Astrocyte (in vitro differentiated cells and primary cell): ENCODE results near the gene ANKRD24. TPM values are rescaled to one million over a fixed set of nuclear protein-coding genes. Genes with fewer than 3 reads are reported as not detected.
"Not testable (repeated sequence)": the region's sequence is repeated elsewhere in the genome, so short reads cannot be mapped to it uniquely, and the experiment has no call there.

ENCODE experiments used
- DNase-seq: peaks from one replicate; pipeline ENCODE4 v3.0.0-alpha.2; 2010; ENCODE audit warnings: low read depth
- FAIRE-seq: peaks from 2 replicates; lab custom pipeline; 2011; peaks lifted over from hg19 to GRCh38; lab: Jason Lieb, UNC
- H2AFZ ChIP-seq: 2 replicates; pipeline ENCODE4 v1.6.0; 2012; ENCODE audit warnings: low read depth, low read length, inconsistent platforms
- H3K27ac ChIP-seq: 2 replicates; pipeline ENCODE4 v1.5.1; 2011; ENCODE audit warnings: low read depth, low read length, inconsistent platforms
- H3K27me3 ChIP-seq: 2 replicates; pipeline ENCODE4 v1.6.0; 2011; ENCODE audit warnings: low read length, inconsistent platforms; ENCODE audit not compliant: insufficient read depth
- H3K36me3 ChIP-seq: 2 replicates; pipeline ENCODE4 v1.5.1; 2011; ENCODE audit warnings: low read length, inconsistent platforms; ENCODE audit not compliant: insufficient read depth
- H3K4me1 ChIP-seq: 2 replicates; pipeline ENCODE4 v1.5.1; 2011; ENCODE audit warnings: low read length, inconsistent platforms; ENCODE audit not compliant: insufficient read depth
- H3K4me2 ChIP-seq: 2 replicates; pipeline ENCODE4 v1.6.0; 2012; ENCODE audit warnings: low read length, inconsistent platforms
- H3K4me3 ChIP-seq: 2 replicates; pipeline ENCODE4 v1.5.1; 2011; ENCODE audit warnings: low read depth, mild to moderate bottlenecking, low read length, inconsistent platforms; ENCODE audit not compliant: insufficient read depth
- H3K79me2 ChIP-seq: 2 replicates; pipeline ENCODE4 v1.6.0; 2012; ENCODE audit warnings: mild to moderate bottlenecking, low read length, inconsistent platforms; ENCODE audit not compliant: insufficient read depth
- H3K9ac ChIP-seq: 2 replicates; pipeline ENCODE4 v1.6.0; 2012; ENCODE audit warnings: mild to moderate bottlenecking, low read length, inconsistent platforms
- H3K9me3 ChIP-seq: 2 replicates; pipeline ENCODE4 v1.5.1; 2012; ENCODE audit warnings: low read depth, mild to moderate bottlenecking, low read length, inconsistent platforms; ENCODE audit not compliant: insufficient read depth
- H4K20me1 ChIP-seq: 2 replicates; pipeline ENCODE4 v1.6.0; 2012; ENCODE audit warnings: low read length, inconsistent platforms; ENCODE audit not compliant: insufficient read depth
- H3K27ac Mint-ChIP-seq: one replicate; pipeline ENCODE4 v1.8.0; 2021; ENCODE audit warnings: mild to moderate bottlenecking, mixed read lengths; ENCODE audit not compliant: unreplicated experiment
- H3K27me3 Mint-ChIP-seq: one replicate; pipeline ENCODE4 v1.8.0; 2021; ENCODE audit warnings: low read depth, mixed read lengths; ENCODE audit not compliant: unreplicated experiment
- H3K36me3 Mint-ChIP-seq: one replicate; pipeline ENCODE4 v1.8.0; 2021; ENCODE audit warnings: low read depth, mixed read lengths; ENCODE audit not compliant: unreplicated experiment
- H3K4me1 Mint-ChIP-seq: one replicate; pipeline ENCODE4 v1.8.0; 2021; ENCODE audit warnings: low read depth, mixed read lengths; ENCODE audit not compliant: unreplicated experiment
- H3K4me3 Mint-ChIP-seq: one replicate; pipeline ENCODE4 v1.8.0; 2021; ENCODE audit warnings: mild to moderate bottlenecking, moderate library complexity, mixed read lengths; ENCODE audit not compliant: unreplicated experiment
- H3K9me3 Mint-ChIP-seq: one replicate; pipeline ENCODE4 v1.8.0; 2021; ENCODE audit warnings: mild to moderate bottlenecking, mixed read lengths; ENCODE audit not compliant: unreplicated experiment
- EZH2 ChIP-seq: IDR thresholded peaks from 2 replicates; pipeline ENCODE4 v1.6.1; 2012; ENCODE audit warnings: mild to moderate bottlenecking, low read length, inconsistent platforms; ENCODE audit not compliant: insufficient read depth
- total RNA-seq: library from RNA; stranded (reverse); gene quantifications from 2 replicates; pipeline ENCODE4 v1.2.1, GENCODE V29; 2021
- TF ChIP-seq, protein P1 (sequence below): IDR thresholded peaks from 2 replicates; pipeline ENCODE4 v1.5.1; 2011; ENCODE audit warnings: low read depth, mild to moderate bottlenecking, inconsistent platforms, low read length, moderate library complexity; ENCODE audit not compliant: insufficient read depth

The ANKRD24 gene
- total RNA-seq, 1 donor from 2014 or later = 0.73 TPM

DNA sequence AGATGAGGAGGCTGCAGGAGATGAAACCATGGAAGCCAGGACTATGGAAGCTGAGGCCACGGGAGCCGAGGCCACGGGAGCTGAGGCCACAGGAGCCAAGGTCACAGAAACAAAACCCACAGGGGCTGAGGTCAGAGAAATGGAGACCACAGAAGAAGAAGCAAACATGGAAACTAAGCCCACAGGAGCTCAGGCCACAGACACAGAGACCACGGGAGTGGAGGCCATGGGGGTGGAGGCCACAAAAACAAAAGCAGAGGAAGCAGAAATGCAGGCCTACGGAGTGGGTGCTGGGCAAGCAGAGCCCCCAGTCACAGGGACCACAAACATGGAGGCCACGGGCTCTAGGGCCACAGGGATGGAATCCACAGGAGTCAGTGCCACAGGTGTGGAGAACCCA, 34.4 kb downstream of the ANKRD24 start:
- H3K27me3 Mint-ChIP-seq = no peaks in the 10 kb centered on the region
- Histone ChIP-seq H3K4me2 (no peak overlapping the region), H2AFZ (no peak overlapping the region), H3K36me3 (no peaks in the 10 kb centered on the region), H3K4me3 (no peak overlapping the region), H3K4me1 (no peaks in the 10 kb centered on the region), H3K9me3 (no peaks in the 10 kb centered on the region), H3K9ac (no peak overlapping the region), H3K27me3 (peaks cover 3% of the 10 kb centered on the region), H3K27ac (no peak overlapping the region), H4K20me1 (no peaks in the 10 kb centered on the region), H3K79me2 (no peaks in the 10 kb centered on the region)
- no peak for TF ChIP-seq EZH2
- TF ChIP-seq, protein P1, sequence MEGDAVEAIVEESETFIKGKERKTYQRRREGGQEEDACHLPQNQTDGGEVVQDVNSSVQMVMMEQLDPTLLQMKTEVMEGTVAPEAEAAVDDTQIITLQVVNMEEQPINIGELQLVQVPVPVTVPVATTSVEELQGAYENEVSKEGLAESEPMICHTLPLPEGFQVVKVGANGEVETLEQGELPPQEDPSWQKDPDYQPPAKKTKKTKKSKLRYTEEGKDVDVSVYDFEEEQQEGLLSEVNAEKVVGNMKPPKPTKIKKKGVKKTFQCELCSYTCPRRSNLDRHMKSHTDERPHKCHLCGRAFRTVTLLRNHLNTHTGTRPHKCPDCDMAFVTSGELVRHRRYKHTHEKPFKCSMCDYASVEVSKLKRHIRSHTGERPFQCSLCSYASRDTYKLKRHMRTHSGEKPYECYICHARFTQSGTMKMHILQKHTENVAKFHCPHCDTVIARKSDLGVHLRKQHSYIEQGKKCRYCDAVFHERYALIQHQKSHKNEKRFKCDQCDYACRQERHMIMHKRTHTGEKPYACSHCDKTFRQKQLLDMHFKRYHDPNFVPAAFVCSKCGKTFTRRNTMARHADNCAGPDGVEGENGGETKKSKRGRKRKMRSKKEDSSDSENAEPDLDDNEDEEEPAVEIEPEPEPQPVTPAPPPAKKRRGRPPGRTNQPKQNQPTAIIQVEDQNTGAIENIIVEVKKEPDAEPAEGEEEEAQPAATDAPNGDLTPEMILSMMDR = no peak
- peaks cover 2% of the 10 kb centered on the region for H3K36me3 Mint-ChIP-seq
- peaks cover 6% of the 10 kb centered on the region for H3K4me1 Mint-ChIP-seq
- peaks cover 1% of the 10 kb centered on the region for H3K9me3 Mint-ChIP-seq
- H3K4me3 Mint-ChIP-seq = no peak overlapping the region
- no peak for DNase-seq
- H3K27ac Mint-ChIP-seq = no peak overlapping the region
- no peak for FAIRE-seq

DNA sequence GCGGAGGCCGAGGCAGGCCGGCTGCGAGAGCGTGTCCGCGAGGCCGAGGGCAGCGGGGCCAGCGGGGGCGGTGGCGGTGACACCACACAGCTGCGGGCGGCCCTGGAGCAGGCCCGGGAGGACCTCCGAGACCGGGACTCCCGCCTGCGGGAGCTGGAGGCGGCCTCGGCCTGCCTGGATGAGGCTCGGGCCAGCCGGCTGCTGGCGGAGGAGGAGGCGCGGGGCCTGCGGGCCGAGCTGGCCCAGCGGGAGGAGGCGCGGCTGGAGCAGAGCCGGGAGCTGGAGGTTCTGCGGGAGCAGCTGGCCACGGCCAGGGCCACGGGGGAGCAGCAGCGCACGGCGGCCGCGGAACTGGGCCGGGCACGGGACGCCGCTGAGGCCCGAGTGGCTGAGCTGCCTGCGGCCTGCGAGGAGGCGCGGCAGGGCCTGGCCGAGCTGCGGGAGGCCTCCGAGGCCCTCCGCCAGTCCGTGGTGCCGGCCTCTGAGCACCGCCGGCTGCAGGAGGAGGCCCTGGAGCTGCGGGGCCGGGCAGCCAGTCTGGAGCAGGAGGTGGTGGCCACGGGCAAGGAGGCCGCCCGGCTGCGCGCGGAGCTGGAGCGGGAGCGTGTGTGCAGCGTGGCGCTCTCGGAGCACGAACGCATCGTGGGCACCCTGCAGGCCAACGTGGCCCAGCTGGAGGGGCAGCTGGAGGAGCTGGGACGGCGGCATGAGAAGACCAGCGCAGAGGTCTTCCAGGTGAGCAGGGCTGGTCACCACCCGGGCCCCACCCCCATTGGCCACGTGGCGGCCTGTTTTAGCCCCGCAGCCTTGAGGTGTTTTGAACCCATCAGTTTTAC, 35.2 kb downstream of the ANKRD24 start:
- H3K9me3 Mint-ChIP-seq = peaks cover 1% of the 10 kb centered on the region
- no peaks in the 10 kb centered on the region for H3K27me3 Mint-ChIP-seq
- Histone ChIP-seq H3K4me3 (no peak overlapping the region), H3K79me2 (no peaks in the 10 kb centered on the region), H3K36me3 (no peaks in the 10 kb centered on the region), H3K27me3 (peaks cover 3% of the 10 kb centered on the region), H4K20me1 (no peaks in the 10 kb centered on the region), H3K9ac (no peak overlapping the region), H3K4me2 (no peak overlapping the region), H2AFZ (no peak overlapping the region), H3K27ac (no peak overlapping the region), H3K4me1 (no peaks in the 10 kb centered on the region), H3K9me3 (no peaks in the 10 kb centered on the region)
- H3K36me3 Mint-ChIP-seq = peaks cover 2% of the 10 kb centered on the region
- peaks cover under 1% of the 10 kb centered on the region for H3K4me1 Mint-ChIP-seq
- FAIRE-seq (no peak), DNase-seq (no peak)
- H3K4me3 Mint-ChIP-seq = no peak overlapping the region
- TF ChIP-seq, protein P1 = no peak
- no peak overlapping the region for H3K27ac Mint-ChIP-seq

DNA sequence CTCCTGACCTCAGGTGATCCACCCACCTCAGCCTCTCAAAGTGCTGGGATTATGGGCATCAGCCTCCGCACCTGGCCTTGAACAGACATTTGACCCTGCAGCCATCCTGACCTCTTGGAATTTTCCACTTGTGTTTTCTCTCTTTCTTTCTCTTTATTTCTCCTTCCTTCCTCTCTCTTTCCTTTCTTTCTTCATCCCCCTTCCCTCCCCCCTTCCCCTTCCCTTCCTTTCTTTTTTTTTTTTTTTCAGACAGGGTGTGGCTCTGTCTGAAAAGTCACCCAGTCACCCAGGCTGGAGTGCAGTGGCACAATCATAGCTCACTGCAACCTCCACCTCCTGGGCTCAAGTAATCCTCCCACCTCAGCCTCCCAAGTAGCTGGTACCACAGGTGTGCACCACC, 36.0 kb downstream of the ANKRD24 start:
- H2AFZ ChIP-seq, H3K4me1 Mint-ChIP-seq, H3K27me3 Mint-ChIP-seq, H3K4me3 Mint-ChIP-seq, H3K27ac Mint-ChIP-seq, H3K4me2 ChIP-seq, H3K27ac ChIP-seq, H3K36me3 Mint-ChIP-seq, H3K36me3 ChIP-seq, DNase-seq, H3K9ac ChIP-seq, H4K20me1 ChIP-seq, H3K27me3 ChIP-seq, FAIRE-seq, H3K9me3 Mint-ChIP-seq, H3K9me3 ChIP-seq, H3K4me1 ChIP-seq, H3K4me3 ChIP-seq, H3K79me2 ChIP-seq: not testable (repeated sequence)
